B cell (primary cell): Measurements from ENCODE around the gene DDX24. TPM values are rescaled to one million over a fixed set of nuclear protein-coding genes. Genes with fewer than 3 reads are reported as not detected.

Experiments used
- ATAC-seq: fragments of 200-7000 bp; cut with Tn5 transposase; one replicate; pipeline ENCODE4 v1.10.0; 2021; ENCODE audit warnings: low read depth, mild to moderate bottlenecking, moderate number of reproducible peaks, moderate library complexity
- CTCF ChIA-PET: fragments of 350-600 bp; sonication (Branson Sonifier 250); formaldehyde crosslinking; loops from one replicate; lab custom pipeline; 2021; ENCODE audit warnings: antibody characterized with exemption, inconsistent platforms; lab: Charles Lee
- POLR2A ChIA-PET: fragments of 350-600 bp; sonication (Branson Sonifier 250); formaldehyde crosslinking; loops from one replicate; lab custom pipeline; 2021; ENCODE audit warnings: antibody characterized with exemption; lab: Charles Lee
- DNase-seq: peaks from one replicate; pipeline ENCODE4 v3.0.0; 2013
- H2AFZ ChIP-seq: 2 replicates; pipeline ENCODE4 v1.6.1; 2012; ENCODE audit warnings: mild to moderate bottlenecking, low read depth, low read length; ENCODE audit not compliant: insufficient read depth, poor library complexity, severe bottlenecking
- H3K27ac ChIP-seq, 2 donors: 1 replicate in 1 of 2; 2 replicates in 1 of 2; pipeline ENCODE4 v1.5.1; 2012 to 2013; ENCODE audit warnings: low read length in 2 of 2, mild to moderate bottlenecking in 2 of 2, moderate library complexity in 1 of 2
- H3K27me3 ChIP-seq, 4 experiments: fragments of 200-600 bp in 1 of 4; sonication (generic) in 1 of 4; replicated peaks in 1 of 4; 1 replicate in 2 of 4; 2 replicates in 2 of 4; pipeline versions ENCODE4 v1.6.1 to v1.7.0; 2013 to 2016; ENCODE audit warnings: low read length in 3 of 4, mild to moderate bottlenecking in 2 of 4, mixed read lengths in 1 of 4, moderate library complexity in 1 of 4; ENCODE audit not compliant: insufficient read depth in 4 of 4, control insufficient read depth in 3 of 4; ENCODE audit errors: control extremely low read depth in 1 of 4
- H3K36me3 ChIP-seq, 2 experiments: replicated peaks in 1 of 2; 1 replicate in 1 of 2; 2 replicates in 1 of 2; pipeline versions ENCODE4 v1.6.1 to v1.7.1; 2013; ENCODE audit warnings: low read length in 1 of 2; ENCODE audit not compliant: insufficient read depth in 2 of 2, control insufficient read depth in 1 of 2; ENCODE audit errors: control extremely low read depth in 1 of 2, extremely low read depth in 1 of 2
- H3K4me1 ChIP-seq, 2 donors: fragments of 200-600 bp in 1 of 2; sonication (generic) in 1 of 2; 1 replicate in 1 of 2; 2 replicates in 1 of 2; pipeline versions ENCODE4 v1.5.1 to v1.6.1; 2013 to 2017; ENCODE audit warnings: low read length in 2 of 2; ENCODE audit not compliant: control insufficient read depth in 2 of 2, insufficient read depth in 2 of 2
- H3K4me2 ChIP-seq: replicated peaks from 2 replicates; pipeline ENCODE3; 2012; ENCODE audit warnings: mild to moderate bottlenecking, low read depth, low read length; ENCODE audit not compliant: poor library complexity, severe bottlenecking
- H3K4me3 ChIP-seq, 5 experiments: fragments of 200-600 bp in 1 of 5; sonication (generic) in 1 of 5; 1 replicate in 3 of 5; 2 replicates in 2 of 5; pipeline versions ENCODE4 v1.5.1 to v1.7.0; 2011 to 2016; ENCODE audit warnings: low read length in 4 of 5, mild to moderate bottlenecking in 4 of 5, low read depth in 2 of 5, control low read depth in 1 of 5, moderate library complexity in 1 of 5; ENCODE audit not compliant: insufficient read depth in 1 of 5; ENCODE audit errors: control extremely low read depth in 1 of 5, extremely low read depth in 1 of 5
- H3K79me2 ChIP-seq: fragments of 200-600 bp; sonication (generic); one replicate; pipeline ENCODE4 v1.6.0; 2016; ENCODE audit warnings: low read length; ENCODE audit not compliant: control insufficient read depth, insufficient read depth
- H3K9ac ChIP-seq: fragments of 200-600 bp; sonication (generic); 2 replicates; pipeline ENCODE4 v1.6.1; 2017; ENCODE audit warnings: mild to moderate bottlenecking, low read length, moderate library complexity
- H3K9me3 ChIP-seq, 3 donors: one replicate each; pipeline versions ENCODE4 v1.6.1 to v1.7.1; 2013; ENCODE audit warnings: low read length in 2 of 3; ENCODE audit not compliant: control insufficient read depth in 2 of 3, insufficient read depth in 1 of 3; ENCODE audit errors: control extremely low read depth in 1 of 3
- H4K20me1 ChIP-seq: 2 replicates; pipeline ENCODE4 v1.6.0; 2012; ENCODE audit warnings: mild to moderate bottlenecking, low read length; ENCODE audit not compliant: insufficient read depth, control insufficient read depth, poor library complexity, severe bottlenecking
- H3K27ac Mint-ChIP-seq: one replicate; pipeline ENCODE4 v1.8.0; 2021; ENCODE audit warnings: mixed read lengths
- H3K27me3 Mint-ChIP-seq: one replicate; pipeline ENCODE4 v1.8.0; 2021; ENCODE audit warnings: mixed read lengths
- H3K4me1 Mint-ChIP-seq: one replicate; pipeline ENCODE4 v1.8.0; 2021; ENCODE audit warnings: mixed read lengths
- H3K4me3 Mint-ChIP-seq: one replicate; pipeline ENCODE4 v1.8.0; 2021; ENCODE audit warnings: mixed read lengths
- H3K9me3 Mint-ChIP-seq: one replicate; pipeline ENCODE4 v1.8.0; 2022; ENCODE audit warnings: mixed read lengths; ENCODE audit not compliant: insufficient read depth
- CTCF ChIP-seq: fragments of 200-600 bp; IDR thresholded peaks from one replicate; pipeline ENCODE4 v1.8.0; 2022; ENCODE audit warnings: antibody characterized with exemption, mild to moderate bottlenecking
- EZH2 ChIP-seq: IDR thresholded peaks from 2 replicates; pipeline ENCODE4 v1.6.1; 2012; ENCODE audit warnings: borderline replicate concordance, low read depth, mild to moderate bottlenecking, moderate library complexity, low read length; ENCODE audit not compliant: insufficient read depth, poor library complexity, severe bottlenecking
- WGBS: methylation state at CpG from one replicate; pipeline ENCODE4 v1.1.5; 2013; ENCODE audit warnings: missing lambda C conversion rate; ENCODE audit not compliant: insufficient coverage; 5-methylcytosine and 5-hydroxymethylcytosine counted together
- intact Hi-C: fragments of 100-400 bp; cut with micrococcal nuclease; formaldehyde crosslinking; loops from one replicate; pipeline ENCODE4 v1.10.0; 2022
- polyA plus RNA-seq: library from polyadenylated mRNA; depleted of rRNA; stranded (reverse); fragments of >200 nt; gene quantifications from 2 replicates; pipeline ENCODE4 v1.2.3, GENCODE V29; 2012
- total RNA-seq, 2 donors: library from RNA; stranded (reverse); fragments of 120-200 nt in 1 of 2; gene quantifications; 1 replicate in 1 of 2; 2 replicates in 1 of 2; pipeline versions ENCODE4 v1.2.3 to v1.2.4, GENCODE V29; 2013 to 2022

The DDX24 gene
- total and polyA plus RNA-seq, 2 donors (not counting 1 experiment from before 2014, with no cell fraction given), result 145 to 211 TPM

- Histone ChIP-seq H3K9me3 (no peaks in the 10 kb centered on the region), H3K79me2 (no peaks in the 10 kb centered on the region), H3K4me3 (no peak overlapping the region), H4K20me1 (no peaks in the 10 kb centered on the region), H3K9ac (no peak overlapping the region), H3K4me2 (no peak overlapping the region), H3K4me1 (no peaks in the 10 kb centered on the region), H3K27me3 (no peaks in the 10 kb centered on the region), H3K27ac (no peak overlapping the region), H3K36me3 (no peaks in the 10 kb centered on the region), H2AFZ (no peak overlapping the region)
- no peak for DNase-seq
- no peaks in the 10 kb centered on the region for H3K9me3 Mint-ChIP-seq
- H3K4me1 Mint-ChIP-seq, result no peaks in the 10 kb centered on the region
- CTCF ChIA-PET, result interaction anchor here (1.1 kb wide), 1 partner anchor 34 kb away, joined by 3 read pairs; no protein-coding TSS in a partner anchor
- ATAC-seq, result no peak
- no peak for TF ChIP-seq EZH2
- no peak for TF ChIP-seq CTCF
- 88% methylated on average over 6 of the region's 6 CpGs for WGBS
- no peak overlapping the region for H3K27ac Mint-ChIP-seq
- POLR2A ChIA-PET, result no interaction called here
- no peak overlapping the region for H3K4me3 Mint-ChIP-seq
- intact Hi-C loops, result no loop called here
- no peaks in the 10 kb centered on the region for H3K27me3 Mint-ChIP-seq
Measured at GRCh38 chr14:94099006-94099405, 18.0 kb upstream of the DDX24 start.

- CTCF ChIA-PET, result no interaction called here
- no peaks in the 10 kb centered on the region for H3K27me3 Mint-ChIP-seq
Measured at GRCh38 chr14:94098326-94098992, 17.5 kb upstream of the DDX24 start.

More at GRCh38 chr14:94098326-94098992, 17.5 kb upstream of the DDX24 start:
- Histone ChIP-seq H3K9ac (no peak overlapping the region), H3K79me2 (no peaks in the 10 kb centered on the region), H3K4me1 (no peaks in the 10 kb centered on the region), H3K36me3 (no peaks in the 10 kb centered on the region), H3K4me3 (no peak overlapping the region), H3K27ac (no peak overlapping the region), H4K20me1 (no peaks in the 10 kb centered on the region), H3K9me3 (no peaks in the 10 kb centered on the region), H3K27me3 (no peaks in the 10 kb centered on the region), H2AFZ (no peak overlapping the region), H3K4me2 (no peak overlapping the region)
- Mint-ChIP-seq H3K27ac (no peak overlapping the region), H3K4me3 (no peak overlapping the region), H3K9me3 (no peaks in the 10 kb centered on the region), H3K4me1 (no peaks in the 10 kb centered on the region)
- POLR2A ChIA-PET, result no interaction called here
- 85% methylated on average over 9 of the region's 10 CpGs for WGBS
- intact Hi-C loops, result no loop called here
- ATAC-seq, result no peak
- TF ChIP-seq EZH2 (no peak), CTCF (no peak)
- no peak for DNase-seq
